HCEC 1CT (cell line): ENCODE measurements around the gene PNPLA7.
"Not testable (repeated sequence)": the region's sequence is repeated elsewhere in the genome, so short reads cannot be mapped to it uniquely, and the experiment has no call there.

Experiments
- DNase-seq: peaks from one replicate; pipeline ENCODE4 v3.0.0-alpha.2; 2017

The PNPLA7 gene

GRCh38 chr9:137511758-137512463, 38.3 kb downstream of the PNPLA7 start:
- DNase-seq: no peak

- not testable (repeated sequence) for DNase-seq
Measured at GRCh38 chr9:137511126-137511525, 39.1 kb downstream of the PNPLA7 start.

- DNase-seq: no peak
Measured at GRCh38 chr9:137509198-137509597, 41.0 kb downstream of the PNPLA7 start.

- DNase-seq: no peak
Measured at GRCh38 chr9:137506702-137507171, 43.5 kb downstream of the PNPLA7 start.

GRCh38 chr9:137506274-137506673, 43.9 kb downstream of the PNPLA7 start:
- no peak for DNase-seq

GRCh38 chr9:137505421-137506140, 44.6 kb downstream of the PNPLA7 start:
- no peak for DNase-seq

- no peak for DNase-seq
Measured at GRCh38 chr9:137504432-137504777, 45.8 kb downstream of the PNPLA7 start.

GRCh38 chr9:137502008-137502911, 47.9 kb downstream of the PNPLA7 start:
- DNase-seq: no peak

DNA sequence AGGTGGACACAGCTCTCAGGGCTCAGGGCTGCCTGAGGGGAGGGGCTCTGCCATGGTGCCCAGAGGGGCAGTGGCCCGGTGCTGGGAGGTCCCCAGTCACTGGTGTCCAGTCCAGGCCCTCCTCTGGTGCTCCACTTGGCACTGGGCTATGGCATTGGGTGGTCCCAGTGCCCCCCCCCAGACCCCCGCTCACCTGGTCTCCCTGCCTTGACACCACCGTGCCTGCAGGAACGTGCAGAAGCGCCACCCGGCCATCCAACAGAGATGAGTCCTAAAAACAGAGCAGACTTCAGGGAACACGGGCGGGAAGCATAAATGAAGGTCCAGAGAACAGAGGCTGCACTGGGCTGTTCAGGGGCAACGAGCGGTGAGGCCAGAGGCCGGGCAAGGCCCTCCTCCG, 48.7 kb downstream of the PNPLA7 start:
- no peak for DNase-seq

DNA sequence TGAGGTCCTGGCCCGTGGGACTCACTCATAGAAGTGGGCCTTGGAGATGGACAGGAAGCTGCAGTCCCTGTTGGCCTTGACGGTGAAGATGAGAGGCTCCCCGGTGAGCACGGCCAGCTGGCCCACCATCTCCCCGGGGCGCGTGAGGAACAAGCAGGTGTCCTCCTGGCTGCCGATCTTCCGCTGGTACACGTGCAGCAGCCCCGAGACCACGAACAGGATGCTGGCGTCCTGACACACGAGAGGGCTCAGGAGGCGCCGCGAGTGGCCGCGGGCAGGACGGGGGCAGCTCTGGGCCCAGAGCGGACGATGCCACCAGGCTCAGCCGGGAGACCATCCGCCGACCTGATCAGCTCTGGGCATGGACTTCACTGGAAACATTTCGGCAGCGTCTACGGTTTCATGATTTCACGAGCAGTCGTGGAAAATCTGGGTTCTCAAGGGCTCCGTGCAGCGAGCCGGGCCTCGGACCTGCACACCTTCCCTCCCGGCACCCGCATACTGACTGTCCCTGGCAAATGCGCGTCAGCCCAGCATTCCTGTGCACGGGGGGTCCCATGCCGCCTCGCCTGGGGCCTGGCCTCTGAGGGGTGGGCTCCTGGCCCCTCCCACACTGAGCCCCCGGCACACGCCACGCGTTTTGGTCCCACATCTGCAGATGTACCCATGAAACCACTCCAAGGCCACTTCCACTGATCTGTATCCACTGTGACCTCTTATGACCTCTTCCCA, 49.4 kb downstream of the PNPLA7 start:
- no peak for DNase-seq

DNA sequence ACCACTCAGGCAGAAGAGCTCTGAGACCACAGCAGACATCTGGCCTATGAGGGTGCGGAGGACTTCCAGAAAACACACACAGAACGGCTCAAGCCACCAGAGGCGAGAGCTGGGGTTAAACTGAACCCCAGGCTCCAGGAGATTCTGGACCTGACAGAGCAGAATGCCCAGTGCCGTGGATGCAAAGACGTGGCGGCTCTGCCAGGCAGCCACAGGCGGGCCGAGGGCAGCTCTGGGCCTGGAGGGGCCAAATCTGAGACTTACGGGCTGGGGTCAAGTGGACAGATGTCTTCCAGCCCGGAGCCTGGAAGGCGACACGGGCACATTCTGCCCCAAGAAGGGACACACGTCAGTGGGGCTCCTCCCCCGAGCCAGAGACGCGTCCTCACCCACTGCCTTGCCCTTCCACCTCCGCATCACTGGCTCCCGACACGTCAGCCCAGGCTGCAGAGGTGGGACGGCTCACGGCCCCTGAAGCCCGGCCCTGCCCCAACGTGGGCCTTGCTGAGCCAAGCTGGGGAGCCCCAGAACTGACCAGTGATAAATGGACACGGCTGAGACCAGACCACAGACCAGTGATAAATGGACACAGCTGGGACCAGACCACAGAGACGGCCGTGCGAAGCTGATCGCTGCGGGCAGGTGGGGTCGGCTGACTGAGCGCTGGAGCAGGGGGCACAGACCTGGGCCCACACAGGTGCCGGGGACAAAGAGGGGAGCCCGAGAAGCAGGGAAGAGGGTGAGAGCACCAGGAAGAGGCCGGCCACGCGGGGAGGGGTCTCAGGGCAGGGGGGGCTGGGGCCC, 50.1 kb downstream of the PNPLA7 start:
- DNase-seq: no peak

DNA sequence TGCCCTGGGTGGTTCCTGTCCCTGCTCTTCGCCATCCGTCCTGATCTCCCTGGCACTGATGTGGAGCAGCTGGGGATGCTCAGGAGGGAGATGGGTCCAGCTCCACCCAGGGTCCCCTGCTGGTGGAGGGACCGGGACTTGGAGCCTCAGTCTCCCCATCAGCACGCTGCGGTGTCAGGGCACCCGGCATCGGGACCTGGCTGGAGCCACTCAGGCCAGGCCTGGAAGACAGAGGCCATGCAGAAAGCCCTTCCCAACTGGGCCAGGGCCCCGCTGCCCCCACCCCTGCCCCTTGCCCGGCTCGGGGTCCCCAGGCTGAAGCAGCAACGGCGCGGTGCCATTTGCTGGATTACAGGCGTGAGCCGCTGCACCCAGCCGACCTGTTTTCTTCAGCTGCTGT, 50.8 kb downstream of the PNPLA7 start:
- no peak for DNase-seq

DNA sequence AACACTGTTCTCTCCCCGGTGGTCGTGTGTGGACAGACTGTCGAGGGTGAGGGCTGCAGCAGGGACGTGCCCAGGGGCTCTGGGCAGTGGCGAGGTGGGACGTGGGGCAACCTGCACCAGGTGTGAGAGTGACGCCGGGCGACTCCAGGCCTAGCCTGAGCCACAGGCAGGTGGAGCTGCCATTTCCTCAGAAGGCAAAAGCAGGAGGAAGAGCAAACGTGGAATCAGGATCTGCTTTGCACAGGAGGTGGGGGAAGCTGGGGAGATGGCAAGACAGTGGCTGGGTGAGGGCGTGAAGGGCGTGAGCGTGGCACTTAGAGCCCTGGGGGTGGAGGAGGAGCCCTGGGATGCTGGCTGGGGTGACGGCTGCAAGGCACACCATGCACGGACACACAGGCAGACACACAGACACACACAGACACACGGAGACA, 51.5 kb downstream of the PNPLA7 start:
- DNase-seq: no peak

DNA sequence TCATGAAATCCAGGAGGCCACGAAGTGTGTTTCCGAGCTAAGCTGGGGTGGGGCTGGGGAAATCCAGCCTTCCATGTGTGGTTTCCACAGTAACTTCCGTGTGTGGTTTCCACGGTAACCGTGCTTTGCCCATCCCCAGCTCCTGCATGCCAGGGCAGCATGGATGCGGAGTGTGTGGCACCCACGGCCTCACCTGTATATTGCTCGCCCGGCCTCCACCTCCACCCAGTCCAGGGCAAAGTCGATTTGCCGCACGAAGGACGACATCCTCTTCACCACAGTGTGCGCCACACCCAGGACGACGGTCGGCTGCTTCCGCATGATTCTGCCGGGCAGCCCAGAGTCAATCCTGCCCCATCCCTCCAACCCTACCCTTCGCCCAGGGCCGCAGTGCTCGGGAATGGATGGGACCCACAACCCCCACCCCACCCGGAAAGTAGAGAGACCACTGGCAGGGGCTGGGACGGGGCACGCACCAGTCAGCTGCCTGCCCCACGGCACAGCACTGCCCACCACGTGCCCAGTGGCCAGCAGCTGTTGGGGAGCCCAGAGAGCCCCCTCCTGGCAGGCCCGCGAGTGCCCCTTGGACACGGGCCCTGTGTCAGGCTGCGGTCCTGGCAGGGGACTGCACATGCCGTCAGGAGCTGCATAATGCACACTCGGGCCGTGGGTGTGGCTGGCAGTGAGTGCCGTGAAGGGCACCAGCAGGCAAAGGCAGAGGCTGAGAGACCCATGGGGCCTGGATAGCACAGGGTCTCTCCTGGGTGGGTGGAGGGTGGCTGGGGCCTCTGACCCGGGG, 52.1 kb downstream of the PNPLA7 start:
- DNase-seq: no peak

GRCh38 chr9:137496601-137497375, 53.4 kb downstream of the PNPLA7 start:
- no peak for DNase-seq

GRCh38 chr9:137494550-137495351, 55.5 kb downstream of the PNPLA7 start:
- no peak for DNase-seq

- no peak for DNase-seq
Measured at GRCh38 chr9:137494104-137494544, 56.1 kb downstream of the PNPLA7 start.

- DNase-seq: no peak
Measured at GRCh38 chr9:137493364-137494103, 56.7 kb downstream of the PNPLA7 start.
